GM12878 (cell line): ENCODE results near the gene DNAJC4. TPM values are rescaled to one million over a fixed set of nuclear protein-coding genes. Genes with fewer than 3 reads are reported as not detected.

Source experiments
- ATAC-seq: fragments of 200-7000 bp; cut with Tn5 transposase; 3 replicates; pipeline ENCODE4 v1.9.1; 2020; ENCODE audit warnings: mild to moderate bottlenecking, moderate library complexity
- BruUV-seq: library from RNA; stranded (reverse); fragments of 400-500 nt; replicated peaks from 2 replicates; lab custom pipeline; 2021; lab: Mats Ljungman, UMichigan
- CTCF ChIA-PET: fragments of 300-600 bp; sonication (Branson Sonifier 250); formaldehyde crosslinking; extraction: SDS; loops from one replicate; lab custom pipeline; 2021; ENCODE audit warnings: inconsistent platforms; lab: Yijun Ruan, JAX
- POLR2A ChIA-PET: fragments of 350-600 bp; formaldehyde crosslinking; extraction: SDS; loops from one replicate; lab custom pipeline; 2021; ENCODE audit warnings: inconsistent platforms; lab: Charles Lee
- RAD21 ChIA-PET: fragments of 300-600 bp; sonication (Branson Sonifier 250); formaldehyde crosslinking; loops from one replicate; lab custom pipeline; 2023; ENCODE audit warnings: antibody characterized with exemption; ENCODE audit not compliant: unreplicated experiment; lab: Charles Lee
- SMC1A ChIA-PET: fragments of 300-600 bp; sonication (Branson Sonifier 250); formaldehyde crosslinking; loops from one replicate; lab custom pipeline; 2023; ENCODE audit not compliant: unreplicated experiment, uncharacterized antibody; lab: Charles Lee
- DNase-seq: peaks from one replicate; pipeline ENCODE4 v3.0.0-alpha.2; 2011; ENCODE audit warnings: low read depth, low spot score
- FAIRE-seq: peaks from 3 replicates; lab custom pipeline; 2011; peaks lifted over from hg19 to GRCh38; lab: Jason Lieb, UNC
- H2AFZ ChIP-seq: 2 replicates; pipeline ENCODE4 v1.6.0; 2011; ENCODE audit warnings: low read depth, low read length, control low read depth; ENCODE audit not compliant: control insufficient read depth
- H3K27ac ChIP-seq: 2 replicates; pipeline ENCODE4 v1.5.1; 2011; ENCODE audit warnings: control low read depth; ENCODE audit not compliant: control insufficient read depth, insufficient read depth
- H3K27me3 ChIP-seq, 2 experiments: replicated peaks in 1 of 2; 2 replicates each; pipeline versions ENCODE4 v1.6.0 to v1.6.1; 2011; ENCODE audit warnings: low read length in 1 of 2; ENCODE audit not compliant: control insufficient read depth in 2 of 2, insufficient read depth in 2 of 2
- H3K36me3 ChIP-seq, 2 experiments: 2 replicates each; pipeline ENCODE4 v1.5.1; 2011; ENCODE audit warnings: low read length in 1 of 2; ENCODE audit not compliant: control insufficient read depth in 2 of 2, insufficient read depth in 2 of 2
- H3K4me1 ChIP-seq: 2 replicates; pipeline ENCODE4 v1.6.1; 2011; ENCODE audit warnings: mild to moderate bottlenecking, low read length, moderate library complexity, mixed read lengths; ENCODE audit not compliant: control insufficient read depth, insufficient read depth
- H3K4me2 ChIP-seq: 2 replicates; pipeline ENCODE4 v1.6.0; 2011; ENCODE audit warnings: control low read depth; ENCODE audit not compliant: control insufficient read depth, insufficient read depth
- H3K4me3 ChIP-seq: fragments of 200-600 bp; sonication (generic); 2 replicates; pipeline ENCODE4 v1.5.1; 2016
- H3K79me2 ChIP-seq: 2 replicates; pipeline ENCODE4 v1.6.0; 2011; ENCODE audit warnings: low read length; ENCODE audit not compliant: control insufficient read depth, insufficient read depth
- H3K9ac ChIP-seq: 2 replicates; pipeline ENCODE4 v1.8.0; 2011; ENCODE audit warnings: low read length, control low read depth, mixed read lengths; ENCODE audit not compliant: control insufficient read depth, insufficient read depth
- H3K9me3 ChIP-seq: replicated peaks from 3 replicates; pipeline ENCODE4 v1.5.1; 2011; ENCODE audit warnings: mild to moderate bottlenecking, low read length; ENCODE audit not compliant: control insufficient read depth, insufficient read depth
- H4K20me1 ChIP-seq: 2 replicates; pipeline ENCODE4 v1.6.0; 2011; ENCODE audit not compliant: control insufficient read depth, insufficient read depth
- IKZF2 ChIP-seq, 2 experiments: fragments of 450-650 bp; IDR thresholded peaks; 2 replicates each; pipeline ENCODE4 v1.6.1; 2017; ENCODE audit warnings: mild to moderate bottlenecking in 2 of 2, moderate library complexity in 2 of 2
- IRF3 ChIP-seq: fragments of 450-650 bp; IDR thresholded peaks from 2 replicates; pipeline ENCODE4 v1.6.1; 2014; ENCODE audit warnings: mild to moderate bottlenecking
- ZNF217 ChIP-seq: fragments of 450-650 bp; IDR thresholded peaks from 2 replicates; pipeline ENCODE4 v1.6.1; 2017; ENCODE audit warnings: antibody characterized with exemption, mild to moderate bottlenecking
- WGBS: methylation state at CpG from one replicate; pipeline ENCODE4 v1.1.6; 2016; ENCODE audit warnings: low lambda C conversion rate; ENCODE audit not compliant: insufficient replicate concordance, insufficient coverage; ENCODE audit errors: missing lambda C conversion rate; 5-methylcytosine and 5-hydroxymethylcytosine counted together
- in situ Hi-C: fragments of 300-500 bp; cut with MboI; formaldehyde crosslinking; loops from 9 replicates; pipeline ENCODE4 v1.14.3; 2018; ENCODE audit warnings: mixed read lengths
- intact Hi-C: fragments of 100-400 bp; cut with micrococcal nuclease; formaldehyde crosslinking; loops from one replicate; pipeline ENCODE4 v1.14.2; 2022; ENCODE audit not compliant: unreplicated experiment
- polyA plus RNA-seq, 11 experiments: library from polyadenylated mRNA; depleted of rRNA in 4 of 11; unstranded in 6 of 11; stranded (reverse) in 5 of 11; fragments of >200 nt; fragmentation: Nextera tagmentation in 4 of 11; fragmentation: Illumina TruSeq in 1 of 11; extraction: Ambion mirVana in 4 of 11; extraction: Trizol in 1 of 11; gene quantifications; 1 replicate in 1 of 11; 2 replicates in 10 of 11; pipeline versions ENCODE4 v1.2.1 to v1.2.3, GENCODE V29; 2011 to 2016; ENCODE audit warnings: inconsistent platforms in 2 of 11, missing spikeins in 2 of 11, low read depth in 1 of 11
- total RNA-seq, 4 experiments: library from RNA; depleted of rRNA in 3 of 4; stranded (reverse); fragments of >200 nt in 3 of 4; fragmentation: Illumina TruSeq in 1 of 4; extraction: Trizol in 1 of 4; gene quantifications; 2 replicates each; pipeline versions ENCODE4 v1.2.1 to v1.2.3, GENCODE V29; 2013 to 2021

Gene DNAJC4
- total and polyA plus RNA-seq, 10 of the 15 experiments (the other 5 are each of a cell fraction or from before 2014, with no cell fraction given): 3.7 to 64.9 (median 30.1) TPM

DNA sequence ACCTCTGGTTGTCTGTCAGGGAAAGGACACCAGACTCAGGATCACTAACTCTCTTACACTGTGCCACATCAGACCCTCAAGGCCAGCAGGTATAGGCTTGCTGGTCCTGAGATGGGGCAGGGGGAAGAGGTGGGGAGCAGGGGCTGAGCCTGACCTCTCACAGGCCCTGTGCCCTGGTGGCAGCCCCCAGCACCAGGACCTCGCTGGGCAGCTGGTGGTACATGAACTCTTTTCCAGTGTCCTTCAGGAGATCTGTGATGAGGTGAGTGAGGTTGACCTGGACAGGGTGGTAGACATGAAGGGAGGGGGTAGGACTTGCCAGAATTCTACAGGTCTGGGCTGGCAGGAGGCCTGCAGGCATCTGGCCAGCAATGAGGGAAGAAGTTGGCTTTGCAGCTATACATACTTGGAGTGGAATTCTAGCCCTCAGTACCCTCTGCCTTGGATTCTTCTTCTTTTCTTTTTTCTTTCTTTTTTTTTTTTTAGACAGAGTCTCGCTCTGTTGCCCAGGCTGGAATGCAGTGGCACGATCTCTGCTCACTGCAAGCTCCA lies 2.9 kb upstream of the DNAJC4 start:
- intact Hi-C loops: no loop called here
- peak overlapping the region; percentile 98 for H3K9ac ChIP-seq

More for the DNA sequence above, 2.9 kb upstream of the DNAJC4 start:
- no peak for TF ChIP-seq IKZF2 (IDR thresholded peaks at IDR 0.05)
- no peak for TF ChIP-seq ZNF217
- no peak for TF ChIP-seq IRF3
- ChIA-PET CTCF (interaction anchor here (0.6 to 5.0 kb wide), 5 partner anchors 11 to 76 kb away, joined by 3 to 59 read pairs (median 4); partner anchors contain the start of gene FERMT3), RAD21 (interaction anchor here (1.5 to 3.3 kb wide), 4 partner anchors 11 to 23 kb away, joined by 3 to 34 read pairs (median 9); partner anchors contain the start of genes FERMT3 and FKBP2), SMC1A (interaction anchor here (1.1 to 5.4 kb wide), 4 partner anchors 9 to 21 kb away, joined by 3 to 56 read pairs (median 6); partner anchors contain the start of genes FERMT3 and FKBP2), POLR2A (interaction anchor here (1.1 to 9.7 kb wide), 11 partner anchors 10 to 90 kb away, joined by 3 to 85 read pairs (median 6); partner anchors contain the start of genes BAD, FERMT3, FKBP2 and PPP1R14B)
- Histone ChIP-seq H3K9me3 (no peaks in the 10 kb centered on the region), H3K4me2 (peak overlapping the region; percentile 98), H3K4me1 (peaks cover 27% of the 10 kb centered on the region), H3K36me3 (peaks cover 9% of the 10 kb centered on the region in 2 experiments), H4K20me1 (no peaks in the 10 kb centered on the region), H2AFZ (no peak overlapping the region), H3K79me2 (peaks cover 38% of the 10 kb centered on the region), H3K27me3 (no peaks in the 10 kb centered on the region), H3K27ac (peak overlapping the region; percentile 96), H3K4me3 (peak overlapping the region; percentile 90)
- no peak for DNase-seq
- BruUV-seq: no TSS peak
- no peak for ATAC-seq
- in situ Hi-C loops: loop anchor here (25.0 kb wide), 1 partner anchor 1635 kb away; the partner anchor contains the start of genes CFL1, EFEMP2 and MUS81
- 50% methylated on average over 2 of the region's 3 CpGs for WGBS
- FAIRE-seq: no peak
